Right lung (tissue), 5 donors: Measurements from ENCODE around the gene CEP350. TPM values are rescaled to one million over a fixed set of nuclear protein-coding genes. Genes with fewer than 3 reads are reported as not detected.
"Not testable (repeated sequence)": the region's sequence is repeated elsewhere in the genome, so short reads cannot be mapped to it uniquely, and the experiment has no call there.

Experiments
- DNase-seq, 2 donors: peaks; one replicate each; pipeline ENCODE4 v3.0.0-alpha.2; 2013
- polyA plus RNA-seq, 5 donors: library from polyadenylated mRNA; unstranded; fragments of 120-200 nt; gene quantifications; one replicate each; pipeline versions ENCODE4 v1.2.1 to v1.2.3, GENCODE V29; 2013; ENCODE audit warnings: inconsistent platforms in 1 of 5, low replicate concordance in 1 of 5; ENCODE audit not compliant: insufficient read length in 5 of 5, insufficient read depth in 1 of 5

The CEP350 gene
- polyA plus RNA-seq, 5 donors: 19.6 to 34.6 (median 30.7) TPM

GRCh38 chr1:179938752-179939151 is 15.9 kb upstream of the CEP350 start:
- DNase-seq: no peak

- DNase-seq: no peak
Observed at GRCh38 chr1:179939941-179940340, 14.7 kb upstream of the CEP350 start.

GRCh38 chr1:179941454-179941853 is 13.2 kb upstream of the CEP350 start:
- DNase-seq: no peak

- DNase-seq: no peak
Observed at GRCh38 chr1:179950651-179951050, 4.0 kb upstream of the CEP350 start.

- no peak for DNase-seq
Observed at GRCh38 chr1:179951383-179952144, 3.0 kb upstream of the CEP350 start.

GRCh38 chr1:179952186-179952585 is 2.4 kb upstream of the CEP350 start:
- no peak for DNase-seq

- DNase-seq: no peak
Observed at GRCh38 chr1:179953974-179954492, 577 bp upstream of the CEP350 start.

GRCh38 chr1:179955287-179955680 is 674 bp downstream of the CEP350 start:
- DNase-seq: no peak

- DNase-seq: no peak
Observed at GRCh38 chr1:179955731-179956130, 1.1 kb downstream of the CEP350 start.

- no peak for DNase-seq
Observed at GRCh38 chr1:179958359-179958758, 3.7 kb downstream of the CEP350 start.

- DNase-seq: not testable (repeated sequence)
Observed at GRCh38 chr1:179962168-179962567, 7.6 kb downstream of the CEP350 start.

- DNase-seq: no peak
Observed at GRCh38 chr1:179966551-179966950, 11.9 kb downstream of the CEP350 start.

- DNase-seq: no peak
Observed at GRCh38 chr1:179968284-179968993, 13.8 kb downstream of the CEP350 start.

GRCh38 chr1:179968994-179969919 is 14.6 kb downstream of the CEP350 start:
- DNase-seq: no peak

- DNase-seq: no peak
Observed at GRCh38 chr1:179969962-179970361, 15.4 kb downstream of the CEP350 start.

- no peak for DNase-seq
Observed at GRCh38 chr1:179971563-179972496, 17.2 kb downstream of the CEP350 start.

- DNase-seq: no peak
Observed at GRCh38 chr1:179973198-179974110, 18.8 kb downstream of the CEP350 start.

- no peak for DNase-seq
Observed at GRCh38 chr1:179976970-179977651, 22.5 kb downstream of the CEP350 start.
